Loucy (cell line): ENCODE results near the gene USPL1.

Experiments used
- EZH2phosphoT487 ChIP-seq: fragments of 200-600 bp; IDR thresholded peaks from 2 replicates; pipeline ENCODE4 v1.6.1; 2018; ENCODE audit warnings: antibody characterized with exemption, mild to moderate bottlenecking, moderate library complexity, borderline replicate concordance
- TF ChIP-seq, protein P1 (sequence below): fragments of 200-600 bp; sonication (generic); conservative IDR thresholded peaks from 2 replicates; pipeline ENCODE4 v1.5.1; 2014; ENCODE audit warnings: mild to moderate bottlenecking, antibody characterized with exemption, low read length

DNA sequence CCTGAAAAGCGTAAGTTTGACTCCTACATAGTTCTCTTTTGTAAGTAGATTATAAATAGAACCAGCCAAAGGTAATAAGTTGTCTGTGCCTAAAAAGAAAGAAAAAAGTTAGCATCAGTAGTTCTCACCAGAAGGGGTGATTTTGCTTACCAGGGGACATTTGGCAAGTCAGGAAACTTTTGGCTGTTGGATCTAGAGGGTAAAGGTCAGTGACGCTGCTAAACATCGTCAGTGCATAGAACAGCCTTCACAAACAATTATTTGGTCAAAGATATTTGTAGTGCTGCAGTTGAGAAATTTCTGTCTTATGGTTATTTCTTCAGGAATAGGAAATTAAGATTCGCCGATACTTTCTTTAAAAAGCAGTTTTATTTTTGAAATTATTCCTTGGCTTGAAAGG is 2.0 kb downstream of the USPL1 start:
- TF ChIP-seq, protein P1, sequence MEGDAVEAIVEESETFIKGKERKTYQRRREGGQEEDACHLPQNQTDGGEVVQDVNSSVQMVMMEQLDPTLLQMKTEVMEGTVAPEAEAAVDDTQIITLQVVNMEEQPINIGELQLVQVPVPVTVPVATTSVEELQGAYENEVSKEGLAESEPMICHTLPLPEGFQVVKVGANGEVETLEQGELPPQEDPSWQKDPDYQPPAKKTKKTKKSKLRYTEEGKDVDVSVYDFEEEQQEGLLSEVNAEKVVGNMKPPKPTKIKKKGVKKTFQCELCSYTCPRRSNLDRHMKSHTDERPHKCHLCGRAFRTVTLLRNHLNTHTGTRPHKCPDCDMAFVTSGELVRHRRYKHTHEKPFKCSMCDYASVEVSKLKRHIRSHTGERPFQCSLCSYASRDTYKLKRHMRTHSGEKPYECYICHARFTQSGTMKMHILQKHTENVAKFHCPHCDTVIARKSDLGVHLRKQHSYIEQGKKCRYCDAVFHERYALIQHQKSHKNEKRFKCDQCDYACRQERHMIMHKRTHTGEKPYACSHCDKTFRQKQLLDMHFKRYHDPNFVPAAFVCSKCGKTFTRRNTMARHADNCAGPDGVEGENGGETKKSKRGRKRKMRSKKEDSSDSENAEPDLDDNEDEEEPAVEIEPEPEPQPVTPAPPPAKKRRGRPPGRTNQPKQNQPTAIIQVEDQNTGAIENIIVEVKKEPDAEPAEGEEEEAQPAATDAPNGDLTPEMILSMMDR, result no peak
- TF ChIP-seq EZH2phosphoT487, result no peak
